Heart left ventricle (tissue), 16 donors: ENCODE data around the gene LPAR5. TPM values are rescaled to one million over a fixed set of nuclear protein-coding genes. Genes with fewer than 3 reads are reported as not detected.

Experiments
- ATAC-seq, 4 donors: fragments of 200-7000 bp; cut with Tn5 transposase; one replicate each; pipeline ENCODE4 v1.9.1; 2020 to 2022; ENCODE audit warnings: moderate library complexity in 4 of 4, mild to moderate bottlenecking in 3 of 4, moderate number of reproducible peaks in 1 of 4
- DNase-seq, 5 donors: peaks; one replicate each; pipeline ENCODE4 v3.0.0-alpha.2; 2020
- H3K27ac ChIP-seq, 12 donors: fragments of 200-600 bp; sonication (generic) in 4 of 12; one replicate each; pipeline versions ENCODE4 v1.5.0 to v1.8.0; 2016 to 2022; ENCODE audit warnings: mild to moderate bottlenecking in 2 of 12
- H3K27me3 ChIP-seq, 9 donors: fragments of 200-600 bp; sonication (generic) in 2 of 9; one replicate each; pipeline versions ENCODE4 v1.5.1 to v1.8.0; 2016 to 2022; ENCODE audit warnings: mild to moderate bottlenecking in 3 of 9
- H3K36me3 ChIP-seq, 9 donors: fragments of 200-600 bp; sonication (generic) in 2 of 9; one replicate each; pipeline versions ENCODE4 v1.5.0 to v1.8.0; 2018 to 2022; ENCODE audit warnings: mild to moderate bottlenecking in 2 of 9
- H3K4me1 ChIP-seq, 12 donors: fragments of 200-600 bp; sonication (generic) in 4 of 12; one replicate each; pipeline versions ENCODE4 v1.5.0 to v1.8.0; 2016 to 2022; ENCODE audit warnings: mild to moderate bottlenecking in 3 of 12
- H3K4me3 ChIP-seq, 12 donors: fragments of 200-600 bp; sonication (generic) in 4 of 12; one replicate each; pipeline versions ENCODE4 v1.5.0 to v1.8.0; 2017 to 2022; ENCODE audit warnings: mild to moderate bottlenecking in 9 of 12, moderate library complexity in 4 of 12
- H3K9me3 ChIP-seq, 12 donors: fragments of 200-600 bp; sonication (generic) in 4 of 12; one replicate each; pipeline versions ENCODE4 v1.5.0 to v1.8.0; 2016 to 2022; ENCODE audit warnings: mild to moderate bottlenecking in 1 of 12
- CTCF ChIP-seq, 12 donors: fragments of 200-600 bp; sonication (generic) in 4 of 12; IDR thresholded peaks; one replicate each; pipeline versions ENCODE4 v1.5.0 to v1.8.0; 2018 to 2022; ENCODE audit warnings: antibody characterized with exemption in 12 of 12, mild to moderate bottlenecking in 5 of 12
- POLR2A ChIP-seq, 2 donors: fragments of 450-650 bp; IDR thresholded peaks; one replicate each; pipeline ENCODE4 v1.6.1; 2017; ENCODE audit warnings: antibody characterized with exemption in 2 of 2, mild to moderate bottlenecking in 2 of 2, moderate library complexity in 2 of 2
- WGBS, 4 donors: extraction: QIAGEN DNeasy Blood & Tissue Kit in 2 of 4; methylation state at CpG; one replicate each; pipeline versions ENCODE4 v1.1.5 to v1.1.7; 2013 to 2018; 5-methylcytosine and 5-hydroxymethylcytosine counted together
- intact Hi-C, 10 donors: fragments of 100-400 bp; cut with DNase I; formaldehyde crosslinking; loops; one replicate each; pipeline versions ENCODE4 v1.11.1 to v1.14.2; 2022
- polyA plus RNA-seq, 2 donors: library from polyadenylated mRNA; stranded (reverse); fragments of 200-250 nt; gene quantifications; one replicate each; pipeline ENCODE4 v1.2.3, GENCODE V29; 2013
- total RNA-seq, 9 donors: library from RNA; depleted of rRNA in 2 of 9; stranded (reverse); fragments of >200 nt in 2 of 9; fragmentation: NEBNext Ultra II Directional in 3 of 9; extraction: Animal tissue kit (Norgen Biotek cat#: 25700) in 3 of 9; gene quantifications; one replicate each; pipeline versions ENCODE4 v1.1.0 to v1.2.4, GENCODE V29; 2016 to 2023
- donor health status: ischemic (EF 13 %, LVEDD 7.1; RV severe dilation, severe dysfunction).
- donor health status: healthy with polysubstance abuse.
- donor health status: DM: no; HTN: yes; CAD: no.
- donor health status: DM: no; HTN: no; CAD: no.
- donor health status: ischemic (EF 25% LVEDD 6.9; RV normal size, moderate dysfunction).
- donor health status: ischemic (EF 25% LVEDD 5.7; RV mildly dilated, moderate dysfunction).
- donor health status: healthy.
- donor health status: DM: yes; HTN: yes; CAD: no.
- donor health status: ischemic (EF 35%, LVEDD 5.7; RV mildly dilated, moderate dysfunction).
- donor health status: nonischemic (EF 11% LVEDD 7.7; RV severe dilation, severe dysfunction).
- donor health status: DM: yes; HTN: yes; CAD: no.
- donor health status: PGD.
- donor health status: ischemic (EF 29% LVEDD 5.4; RV normal size, mild dysfunction).
- donor health status: nonischemic (EF 23%, LVEDD 6.1; RV moderate dilation, normal function).

The LPAR5 gene
- total and polyA plus RNA-seq, 11 donors, result 3.5 to 11.7 (median 4.7) TPM

GRCh38 chr12:6614513-6615172 is 21.1 kb downstream of the LPAR5 start:
- ATAC-seq (no peak), DNase-seq (no peak)
- Histone ChIP-seq H3K4me3 (no peak overlapping the region), H3K4me1 (peaks cover 0 to 43% (median 27%) of the 10 kb centered on the region in 12 donors), H3K9me3 (no peaks in the 10 kb centered on the region), H3K27me3 (peaks cover 0 to 4% (median 0%) of the 10 kb centered on the region in 9 donors), H3K27ac (peak overlapping the region; percentile 72 to 98 (median 90)), H3K36me3 (no peaks in the 10 kb centered on the region)
- intact Hi-C loops, result loop anchor here in 8 of 10 donors (2.0 to 10.0 kb wide), 13 partner anchors 38 to 213 kb away; partner anchors contain the start of genes P3H3 (in 5 of the 8), ING4 (in 4 of the 8), GPR162 (in 1 of the 8) and LAG3 (in 1 of the 8)
- WGBS, 4 donors, result 65 to 70% (median 69%) methylated on average over 7 of the region's 7 CpGs
- TF ChIP-seq CTCF (IDR thresholded peaks at IDR 0.05) (no peak), POLR2A (IDR thresholded peaks at IDR 0.05) (no peak)

DNA sequence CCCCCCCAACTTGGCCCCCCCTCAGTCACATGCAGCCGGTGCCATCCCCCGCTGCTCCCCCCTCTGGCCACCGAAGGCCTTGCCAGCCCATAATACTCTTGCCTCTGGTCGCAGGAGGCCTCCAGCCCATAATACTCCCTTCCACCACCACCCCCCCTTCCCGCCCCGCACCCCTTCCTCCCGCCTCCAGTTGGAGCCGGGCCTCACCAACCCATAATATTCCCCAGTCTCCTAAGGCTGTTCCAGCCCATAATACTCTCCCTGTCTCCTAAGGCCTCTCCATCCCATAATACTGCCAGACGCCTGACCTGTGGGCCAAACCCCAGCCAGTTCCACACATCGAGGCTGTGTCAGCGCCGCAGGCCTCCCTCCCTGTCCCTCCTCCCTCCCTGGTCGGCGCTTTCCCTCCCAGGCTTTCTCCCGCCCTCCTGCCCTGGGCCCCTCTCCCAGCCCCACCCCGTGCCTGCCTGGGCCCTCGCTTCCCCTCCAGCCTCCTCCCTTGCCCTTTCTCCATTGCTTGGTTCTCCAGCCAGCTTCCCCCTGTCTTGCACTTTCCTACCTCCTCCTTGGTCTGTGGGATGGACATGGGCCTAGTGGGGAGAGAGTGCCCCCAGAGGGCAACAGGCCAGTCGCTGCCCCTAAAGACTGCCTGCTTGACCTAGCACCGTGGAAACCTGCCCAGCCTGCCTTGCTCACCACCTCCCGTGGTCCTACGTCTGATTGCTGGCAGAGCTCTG is 21.8 kb downstream of the LPAR5 start:
- 5 to 6% (median 5%) methylated on average over 20 to 21 of the region's 21 CpGs for WGBS, 4 donors
- intact Hi-C loops, result loop anchor here in 4 of 10 donors (2.0 to 10.0 kb wide), 6 partner anchors 49 to 211 kb away; partner anchors contain the start of genes ING4 (in 2 of the 4), GPR162 (in 1 of the 4), LAG3 (in 1 of the 4) and P3H3 (in 1 of the 4)
- Histone ChIP-seq H3K4me3 (peak overlapping the region in 4 of 12 donors; percentile 3 to 47 (median 16)), H3K4me1 (peaks cover 0 to 42% (median 27%) of the 10 kb centered on the region in 12 donors), H3K27me3 (no peaks in the 10 kb centered on the region), H3K27ac (peak overlapping the region; percentile 72 to 98 (median 90)), H3K36me3 (no peaks in the 10 kb centered on the region), H3K9me3 (no peaks in the 10 kb centered on the region)
- DNase-seq, result peak; percentile 92 to 94 (median 93)
- ATAC-seq, result peak; percentile 85 to 91 (median 88)
- TF ChIP-seq POLR2A (IDR thresholded peaks at IDR 0.05) (no peak), CTCF (IDR thresholded peaks at IDR 0.05) (peak in 1 of 12 donors; percentile 10)

DNA sequence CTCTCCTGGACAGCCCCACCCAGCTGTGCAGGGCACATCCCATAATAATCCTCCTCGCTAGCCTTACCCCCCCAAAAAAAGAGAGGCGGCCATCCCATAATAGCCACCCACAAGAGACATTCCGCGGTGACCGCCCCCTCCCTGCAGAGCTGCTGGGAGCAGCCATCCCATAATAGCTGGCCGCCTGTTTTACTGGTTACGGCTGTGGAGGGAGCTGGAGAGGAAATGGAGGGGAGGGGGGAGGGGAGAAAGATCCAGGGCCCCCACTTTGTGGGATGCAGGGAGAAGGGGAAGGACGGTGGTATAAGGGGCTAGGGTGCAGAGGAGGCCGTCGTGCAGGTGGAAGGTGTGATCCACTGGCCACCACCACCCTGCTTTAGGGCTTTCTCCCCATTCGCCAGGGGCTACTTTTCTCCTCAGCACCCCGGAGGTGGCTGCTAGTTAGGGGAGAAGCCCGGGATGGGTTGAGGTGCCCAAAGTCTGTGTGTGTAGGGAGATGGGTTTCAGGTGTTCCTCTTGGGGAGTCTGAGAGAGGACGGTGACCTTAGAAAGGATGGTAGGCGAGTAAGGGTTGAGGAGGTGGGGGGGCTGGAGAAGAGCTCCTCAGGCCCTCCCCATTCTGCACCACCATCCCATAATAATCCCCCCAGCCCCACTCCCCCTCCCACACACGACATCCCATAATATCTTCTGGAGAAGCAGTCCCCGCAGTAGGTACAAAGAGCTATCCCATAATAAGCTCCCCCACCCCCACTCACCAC is 22.6 kb downstream of the LPAR5 start:
- Histone ChIP-seq H3K4me3 (peak overlapping the region in 10 of 12 donors; percentile 6 to 48 (median 30)), H3K4me1 (peaks cover 0 to 39% (median 27%) of the 10 kb centered on the region in 12 donors), H3K9me3 (peaks cover 0 to 7% (median 0%) of the 10 kb centered on the region in 12 donors), H3K36me3 (no peaks in the 10 kb centered on the region), H3K27ac (peak overlapping the region; percentile 72 to 98 (median 92)), H3K27me3 (no peaks in the 10 kb centered on the region)
- peak in 3 of 12 donors; percentile 4 to 14 (median 12) for TF ChIP-seq CTCF (IDR thresholded peaks at IDR 0.05)
- TF ChIP-seq POLR2A (IDR thresholded peaks at IDR 0.05), result peak in 1 of 2 donors; percentile 23
- WGBS, 4 donors, result 3 to 6% (median 4%) methylated on average over 13 to 17 of the region's 17 CpGs
- peak; percentile 6 to 57 (median 15) for ATAC-seq
- DNase-seq, result peak; percentile 80 to 88 (median 86)
- intact Hi-C loops, result loop anchor here in 3 of 10 donors (5.0 to 10.0 kb wide), 4 partner anchors 52 to 212 kb away; partner anchors contain the start of genes GPR162 (in 1 of the 3), ING4 (in 1 of the 3), LAG3 (in 1 of the 3) and P3H3 (in 1 of the 3)
